Measurements from ENCODE around the gene TRIM6.
A peak's percentile ranks its signal among the peaks of the same experiment; 100 is the strongest.
"Not testable (repeated sequence)": the region's sequence is repeated elsewhere in the genome, so short reads cannot be mapped to it uniquely, and the experiment has no call there.

Gene TRIM6, protein sequence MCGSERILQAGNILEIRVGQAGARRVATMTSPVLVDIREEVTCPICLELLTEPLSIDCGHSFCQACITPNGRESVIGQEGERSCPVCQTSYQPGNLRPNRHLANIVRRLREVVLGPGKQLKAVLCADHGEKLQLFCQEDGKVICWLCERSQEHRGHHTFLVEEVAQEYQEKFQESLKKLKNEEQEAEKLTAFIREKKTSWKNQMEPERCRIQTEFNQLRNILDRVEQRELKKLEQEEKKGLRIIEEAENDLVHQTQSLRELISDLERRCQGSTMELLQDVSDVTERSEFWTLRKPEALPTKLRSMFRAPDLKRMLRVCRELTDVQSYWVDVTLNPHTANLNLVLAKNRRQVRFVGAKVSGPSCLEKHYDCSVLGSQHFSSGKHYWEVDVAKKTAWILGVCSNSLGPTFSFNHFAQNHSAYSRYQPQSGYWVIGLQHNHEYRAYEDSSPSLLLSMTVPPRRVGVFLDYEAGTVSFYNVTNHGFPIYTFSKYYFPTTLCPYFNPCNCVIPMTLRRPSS

DNA sequence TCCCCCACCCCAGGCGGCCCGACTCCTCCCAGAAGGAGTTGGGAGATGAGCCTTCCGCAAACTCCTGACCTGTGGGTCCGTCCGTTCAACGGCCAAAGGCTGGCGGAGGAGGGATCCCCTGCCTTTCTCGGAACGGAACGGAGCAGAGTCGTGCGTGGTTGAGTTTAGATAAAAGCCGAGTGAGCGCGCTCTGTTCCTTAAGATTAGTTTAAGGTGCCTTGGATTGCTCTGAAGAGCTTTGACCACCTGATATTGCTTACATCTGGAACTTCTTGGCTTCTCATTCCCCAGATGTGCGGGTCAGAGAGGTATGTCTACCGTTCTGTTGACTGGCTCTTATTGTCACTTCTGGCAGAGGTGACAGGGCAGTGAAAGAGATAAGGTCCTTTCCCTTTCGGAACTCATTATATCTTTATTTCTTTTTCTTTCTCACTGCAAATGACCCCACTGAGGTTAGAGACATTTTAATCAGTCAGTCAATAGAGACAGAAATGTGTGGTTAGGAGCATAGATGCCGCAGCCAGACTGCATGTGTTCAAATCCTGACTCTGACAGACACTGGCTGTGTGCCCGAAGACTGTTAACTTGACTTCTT is at the start of gene TRIM6:
Gene TRIM6, plus strand, starts transcription at position 31 of the 595 bp plus-strand sequence. Its CDS starts 261 bp downstream, at position 292.
- Mint-ChIP-seq H3K9me3 (no peaks in the 10 kb centered on the region), H3K27me3 (peaks cover 9% of the 10 kb centered on the region), H3K4me3 (peak within 1 kb of the TSS; percentile 75 to 89), H3K27ac (peak within 1 kb of the TSS; percentile 86 to 95), H3K4me1 (peaks cover 31% of the 10 kb centered on the region)
- ATAC-seq (peak; percentile 34), DNase-seq (no peak)

DNA sequence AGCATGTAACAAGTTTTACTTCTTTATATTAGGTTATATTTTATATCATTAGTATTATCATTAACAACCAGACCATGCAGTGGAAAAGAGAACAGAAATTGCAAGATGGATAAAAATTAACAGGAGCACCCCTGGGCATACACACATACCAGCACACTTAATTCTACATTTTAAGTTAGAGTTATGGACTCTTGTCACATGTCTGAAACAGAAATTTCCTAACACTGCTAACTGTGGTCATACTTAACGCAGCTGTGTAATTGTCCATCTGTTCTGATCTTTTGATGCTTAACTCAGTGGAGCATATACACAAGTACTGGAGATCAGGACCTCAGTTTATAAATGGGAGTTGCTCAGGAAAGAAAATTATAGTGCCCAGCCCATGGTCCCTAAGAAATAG is 48.5 kb upstream of the TRIM6 start:
- Mint-ChIP-seq H3K9me3 (no peaks in the 10 kb centered on the region), H3K27ac (no peak overlapping the region), H3K27me3 (no peaks in the 10 kb centered on the region), H3K4me3 (no peak overlapping the region), H3K4me1 (no peaks in the 10 kb centered on the region)
- ATAC-seq = no peak
- no peak for DNase-seq

- DNase-seq = no peak
- H3K4me1 Mint-ChIP-seq = no peaks in the 10 kb centered on the region
- H3K27ac Mint-ChIP-seq = no peak within 1 kb of the TSS
- ATAC-seq = no peak
- H3K9me3 Mint-ChIP-seq = no peaks in the 10 kb centered on the region
- H3K4me3 Mint-ChIP-seq = no peak within 1 kb of the TSS
- no peaks in the 10 kb centered on the region for H3K27me3 Mint-ChIP-seq
Observed at GRCh38 chr11:5548440-5548839, 48.0 kb upstream of the TRIM6 start, which contains the start of gene OR52H1. TSS of gene OR52H1 (minus strand) at chr11:5548540. CDS start at chr11:5545505, 3,035 bp downstream.

DNA sequence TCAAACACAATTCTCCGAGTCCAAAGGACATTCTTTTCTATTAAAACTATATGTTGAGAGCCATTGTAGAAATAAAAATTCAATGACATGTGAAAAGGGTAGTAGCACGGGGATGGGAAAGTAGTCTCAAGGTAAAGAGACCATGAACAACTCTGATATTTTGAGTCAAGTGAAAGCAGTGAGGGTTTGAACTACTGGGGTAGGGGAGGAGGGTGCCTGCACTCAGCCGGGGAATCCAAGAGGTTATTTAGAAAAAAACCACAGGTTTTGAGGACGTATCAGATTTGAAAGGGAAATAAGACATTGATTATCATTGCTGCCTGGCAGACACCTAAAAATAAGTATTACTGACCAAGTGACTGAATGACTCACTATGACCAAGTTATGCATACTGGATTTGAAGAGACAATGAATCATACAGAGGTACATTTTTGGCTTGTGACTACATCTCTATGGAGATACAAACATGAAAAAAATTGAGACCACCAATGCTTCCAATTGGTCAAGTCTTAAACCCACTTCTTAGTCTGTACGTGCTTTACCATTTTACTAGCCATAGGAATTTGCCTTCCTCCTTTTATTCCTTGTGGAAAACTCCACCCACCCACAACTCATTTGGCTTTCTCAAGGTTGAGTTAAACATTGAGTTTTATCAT is 45.9 kb upstream of the TRIM6 start:
- no peak for ATAC-seq
- no peak for DNase-seq
- peak overlapping the region in 1 of 2 donors; percentile 13 for H3K27ac Mint-ChIP-seq
- H3K9me3 Mint-ChIP-seq = no peaks in the 10 kb centered on the region
- H3K4me1 Mint-ChIP-seq = no peaks in the 10 kb centered on the region
- H3K4me3 Mint-ChIP-seq = no peak overlapping the region
- no peaks in the 10 kb centered on the region for H3K27me3 Mint-ChIP-seq

DNA sequence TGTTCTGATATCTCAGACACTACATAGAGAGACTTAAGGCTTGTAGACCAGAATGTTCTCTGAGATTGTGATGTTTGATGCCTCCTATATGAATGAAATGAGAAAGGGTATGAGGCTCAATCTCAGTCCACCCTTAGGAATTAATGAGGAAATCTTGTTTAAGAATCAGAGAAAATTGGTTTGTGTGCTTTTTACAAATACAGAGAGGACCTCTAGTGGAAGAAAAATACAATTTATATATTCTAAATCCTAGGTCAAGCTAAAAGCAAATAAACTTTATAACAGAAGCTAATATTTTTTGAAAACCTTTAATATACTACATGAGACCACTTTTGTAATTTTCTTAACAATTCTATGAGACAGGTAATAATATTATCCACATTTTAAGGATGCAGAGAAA is 43.1 kb upstream of the TRIM6 start:
- no peak for ATAC-seq
- H3K9me3 Mint-ChIP-seq = no peaks in the 10 kb centered on the region
- H3K27me3 Mint-ChIP-seq = no peaks in the 10 kb centered on the region
- DNase-seq = no peak
- H3K27ac Mint-ChIP-seq = no peak overlapping the region
- H3K4me1 Mint-ChIP-seq = no peaks in the 10 kb centered on the region
- H3K4me3 Mint-ChIP-seq = no peak overlapping the region

- no peak for DNase-seq
- Mint-ChIP-seq H3K9me3 (no peaks in the 10 kb centered on the region), H3K27ac (no peak overlapping the region), H3K27me3 (no peaks in the 10 kb centered on the region), H3K4me3 (no peak overlapping the region), H3K4me1 (no peaks in the 10 kb centered on the region)
- no peak for ATAC-seq
Observed at GRCh38 chr11:5556596-5557188, 39.7 kb upstream of the TRIM6 start.

DNA sequence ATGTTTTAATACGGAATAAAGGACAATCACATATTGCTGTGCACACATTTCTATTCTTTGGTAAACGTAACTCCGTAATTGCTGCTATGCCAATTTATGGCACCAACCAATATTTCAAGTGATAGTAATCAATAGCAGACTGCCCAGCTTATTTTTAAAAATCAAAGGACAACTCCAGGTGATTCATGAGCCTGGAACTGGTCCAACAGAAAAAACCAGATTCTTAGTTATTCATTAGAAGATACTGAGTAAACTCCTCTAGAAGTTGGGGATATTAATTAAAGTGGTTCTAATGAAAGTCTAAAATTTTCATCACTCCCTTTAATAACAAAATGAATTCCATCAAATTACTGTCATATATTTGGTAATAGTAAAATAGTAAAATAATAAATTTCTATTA is 38.7 kb upstream of the TRIM6 start:
- ATAC-seq (no peak), DNase-seq (no peak)
- no peaks in the 10 kb centered on the region for H3K27me3 Mint-ChIP-seq
- H3K4me3 Mint-ChIP-seq = no peak overlapping the region
- no peaks in the 10 kb centered on the region for H3K4me1 Mint-ChIP-seq
- no peak overlapping the region for H3K27ac Mint-ChIP-seq
- H3K9me3 Mint-ChIP-seq = no peaks in the 10 kb centered on the region

DNA sequence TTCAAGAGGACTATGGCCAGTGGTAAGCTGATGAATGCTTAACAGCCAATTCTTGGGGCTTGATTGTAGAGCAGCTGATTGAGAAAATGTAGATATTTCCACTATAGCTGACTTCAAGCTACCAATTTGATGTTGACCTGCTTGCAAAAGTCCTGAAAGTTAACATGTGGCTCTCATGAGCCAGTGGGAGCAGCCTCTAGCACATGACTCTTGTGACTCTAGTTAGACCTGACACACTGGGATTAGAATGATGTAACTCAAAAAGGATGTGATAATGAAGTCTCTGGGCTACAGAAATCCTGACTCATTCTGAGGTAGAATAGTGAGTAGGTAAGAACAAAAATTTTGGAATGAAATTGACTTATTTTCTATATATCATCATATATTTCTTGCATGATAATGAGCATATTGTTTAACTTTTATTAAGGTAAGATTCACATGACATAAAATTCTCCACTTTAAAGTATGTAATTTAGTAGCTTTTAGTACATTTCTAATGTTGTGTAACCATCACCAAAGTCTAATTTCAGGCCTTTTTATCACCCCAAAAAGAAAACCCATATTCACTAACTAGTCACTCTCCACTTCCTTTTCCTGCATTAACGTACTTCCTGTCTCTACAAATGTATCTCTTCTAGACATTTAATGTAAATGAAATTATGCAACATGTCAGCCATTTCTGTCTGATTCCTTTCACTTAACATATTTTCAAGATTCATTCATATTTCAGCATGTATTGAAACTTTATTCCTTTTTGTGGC is 32.0 kb upstream of the TRIM6 start:
- H3K27ac Mint-ChIP-seq = peak overlapping the region in 1 of 2 donors; percentile 22
- H3K4me1 Mint-ChIP-seq = peaks cover 7% of the 10 kb centered on the region
- ATAC-seq (peak; percentile 64), DNase-seq (no peak)
- H3K9me3 Mint-ChIP-seq = peaks cover 0 to 6% of the 10 kb centered on the region in 2 donors
- H3K4me3 Mint-ChIP-seq = no peak overlapping the region
- no peaks in the 10 kb centered on the region for H3K27me3 Mint-ChIP-seq

GRCh38 chr11:5574654-5575053 is 21.8 kb upstream of the TRIM6 start:
- no peak for DNase-seq
- H3K4me1 Mint-ChIP-seq = no peaks in the 10 kb centered on the region
- no peaks in the 10 kb centered on the region for H3K27me3 Mint-ChIP-seq
- no peak for ATAC-seq
- no peak overlapping the region for H3K4me3 Mint-ChIP-seq
- no peak overlapping the region for H3K27ac Mint-ChIP-seq
- H3K9me3 Mint-ChIP-seq = no peaks in the 10 kb centered on the region

DNA sequence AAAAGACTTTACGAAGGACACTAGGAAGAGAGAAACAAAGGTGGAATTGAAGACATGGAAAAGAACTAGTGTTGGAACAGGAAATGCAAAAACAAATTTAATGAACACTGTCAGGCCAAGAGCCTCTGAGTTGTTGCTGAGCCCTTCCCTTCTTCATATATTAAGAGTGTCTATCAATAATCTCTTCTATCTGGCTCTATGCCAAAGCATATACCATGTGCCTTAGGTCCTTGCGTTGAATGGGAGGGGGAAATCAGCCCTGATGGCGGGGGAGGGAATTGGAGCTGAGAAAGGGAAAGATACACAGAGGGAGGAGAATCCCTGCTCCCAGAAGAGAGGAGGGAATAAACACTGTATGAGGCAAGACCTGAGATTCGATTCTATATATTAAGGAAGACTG is 21.3 kb upstream of the TRIM6 start:
- H3K4me3 Mint-ChIP-seq = no peak overlapping the region
- no peak for ATAC-seq
- H3K27ac Mint-ChIP-seq = no peak overlapping the region
- H3K9me3 Mint-ChIP-seq = no peaks in the 10 kb centered on the region
- H3K4me1 Mint-ChIP-seq = no peaks in the 10 kb centered on the region
- no peak for DNase-seq
- no peaks in the 10 kb centered on the region for H3K27me3 Mint-ChIP-seq

GRCh38 chr11:5577101-5577500 is 19.3 kb upstream of the TRIM6 start:
- Mint-ChIP-seq H3K27me3 (no peaks in the 10 kb centered on the region), H3K9me3 (no peaks in the 10 kb centered on the region), H3K27ac (no peak overlapping the region), H3K4me3 (no peak overlapping the region), H3K4me1 (no peaks in the 10 kb centered on the region)
- ATAC-seq (no peak), DNase-seq (no peak)

DNA sequence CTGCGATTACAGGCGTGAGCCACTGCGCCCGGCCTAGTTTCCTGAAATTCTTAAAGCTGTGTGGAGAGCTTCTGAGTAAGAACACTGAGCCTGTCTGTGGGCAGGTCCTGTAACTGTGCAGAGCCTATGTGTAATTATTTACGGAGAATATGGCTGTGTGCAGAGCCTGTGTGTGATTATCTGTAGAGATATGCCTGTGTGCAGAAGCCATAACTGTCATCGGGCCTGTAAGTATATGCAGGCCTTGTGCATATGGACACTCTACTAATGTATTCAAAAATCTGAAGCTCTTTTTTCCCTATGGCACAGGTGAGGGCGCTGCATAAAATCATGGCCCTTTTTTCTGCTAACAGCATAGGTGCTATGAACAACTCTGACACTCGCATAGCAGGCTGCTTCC is 15.9 kb upstream of the TRIM6 start, which contains the start of gene OR52B6:
Gene OR52B6, plus strand, starts transcription at position 301 of the 400 bp plus-strand sequence. Its CDS starts 0 bp downstream, at position 301.
- no peak within 1 kb of the TSS for H3K4me3 Mint-ChIP-seq

GRCh38 chr11:5581014-5581413 is 15.4 kb upstream of the TRIM6 start:
- no peaks in the 10 kb centered on the region for H3K27me3 Mint-ChIP-seq
- no peaks in the 10 kb centered on the region for H3K4me1 Mint-ChIP-seq
- H3K9me3 Mint-ChIP-seq = no peaks in the 10 kb centered on the region
- H3K27ac Mint-ChIP-seq = no peak overlapping the region
- ATAC-seq = no peak
- no peak overlapping the region for H3K4me3 Mint-ChIP-seq
- no peak for DNase-seq

More for the DNA sequence above, 15.9 kb upstream of the TRIM6 start, which contains the start of gene OR52B6:
- Mint-ChIP-seq H3K27me3 (no peaks in the 10 kb centered on the region), H3K9me3 (no peaks in the 10 kb centered on the region), H3K4me1 (no peaks in the 10 kb centered on the region), H3K27ac (no peak within 1 kb of the TSS)
- DNase-seq = no peak
- ATAC-seq = no peak

- not testable (repeated sequence) for DNase-seq, H3K9me3 Mint-ChIP-seq, H3K4me1 Mint-ChIP-seq, H3K27ac Mint-ChIP-seq, H3K4me3 Mint-ChIP-seq, ATAC-seq, H3K27me3 Mint-ChIP-seq
Observed at GRCh38 chr11:5584458-5584857, 12.0 kb upstream of the TRIM6 start.

DNA sequence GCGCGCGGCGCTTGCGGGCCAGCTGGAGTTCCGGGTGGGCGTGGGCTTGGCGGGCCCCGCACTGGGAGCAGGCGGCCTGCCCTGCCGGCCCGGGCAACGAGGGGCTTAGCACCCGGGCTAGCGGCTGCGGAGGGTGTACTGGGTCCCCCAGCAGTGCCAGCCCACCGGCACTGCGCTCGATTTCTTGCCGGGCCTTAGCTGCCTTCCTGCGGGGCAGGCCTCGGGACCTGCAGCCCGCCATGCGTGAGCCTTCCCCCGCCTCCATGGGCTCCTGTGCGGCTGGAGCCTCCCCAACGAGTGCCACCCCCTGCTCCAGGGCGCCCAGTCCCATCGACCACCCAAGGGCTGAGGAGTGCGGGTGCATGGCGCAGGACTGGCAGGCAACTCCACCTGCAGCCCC is 6.5 kb upstream of the TRIM6 start:
- not testable (repeated sequence) for H3K27me3 Mint-ChIP-seq, H3K4me3 Mint-ChIP-seq, H3K4me1 Mint-ChIP-seq, H3K9me3 Mint-ChIP-seq, H3K27ac Mint-ChIP-seq, ATAC-seq, DNase-seq

Measured in stimulated activated naive CD8-positive, alpha-beta T cell treated with anti-CD3 and anti-CD28 coated beads, Interleukin-15, amount 100 ng/mL, for 72 hours (primary cell).